NK-92 treated with Interleukin-12 subunit alpha and Interleukin-12 subunit beta, amount 100 ng/mL, for 24 hours (cell line): ENCODE measurements around the gene ACOT9.
"Not testable (repeated sequence)": the region's sequence is repeated elsewhere in the genome, so short reads cannot be mapped to it uniquely, and the experiment has no call there.

Experiments
- DNase-seq: peaks from one replicate; lab custom pipeline; 2025; lab: John Stamatoyannopoulos, UW

ACOT9 gene, protein sequence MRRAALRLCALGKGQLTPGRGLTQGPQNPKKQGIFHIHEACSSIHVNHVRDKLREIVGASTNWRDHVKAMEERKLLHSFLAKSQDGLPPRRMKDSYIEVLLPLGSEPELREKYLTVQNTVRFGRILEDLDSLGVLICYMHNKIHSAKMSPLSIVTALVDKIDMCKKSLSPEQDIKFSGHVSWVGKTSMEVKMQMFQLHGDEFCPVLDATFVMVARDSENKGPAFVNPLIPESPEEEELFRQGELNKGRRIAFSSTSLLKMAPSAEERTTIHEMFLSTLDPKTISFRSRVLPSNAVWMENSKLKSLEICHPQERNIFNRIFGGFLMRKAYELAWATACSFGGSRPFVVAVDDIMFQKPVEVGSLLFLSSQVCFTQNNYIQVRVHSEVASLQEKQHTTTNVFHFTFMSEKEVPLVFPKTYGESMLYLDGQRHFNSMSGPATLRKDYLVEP

GRCh38 chrX:23742697-23743622 is at the start of gene ACOT9:
Gene ACOT9 (minus strand): TSS chrX:23743276. CDS start chrX:23743144, 132 bp downstream.
- DNase-seq, result peak; percentile 67

DNA sequence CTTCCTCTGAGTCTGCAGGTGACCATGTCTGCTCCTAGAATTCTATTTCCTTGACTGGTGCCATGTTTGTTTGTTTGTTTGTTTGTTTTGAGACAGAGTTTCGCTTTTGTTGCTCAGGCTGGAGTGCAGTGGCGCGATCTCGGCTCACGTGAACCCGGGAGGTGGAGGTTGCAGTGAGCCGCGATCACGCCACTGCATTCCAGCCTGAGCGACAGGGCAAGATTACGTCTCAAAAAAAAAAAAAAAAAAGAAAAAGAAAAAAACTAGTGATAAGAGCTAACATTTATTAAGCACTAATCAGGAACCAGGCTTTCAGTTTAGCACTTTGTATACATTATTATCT is 47.0 kb upstream of the ACOT9 start:
- DNase-seq, result no peak

DNA sequence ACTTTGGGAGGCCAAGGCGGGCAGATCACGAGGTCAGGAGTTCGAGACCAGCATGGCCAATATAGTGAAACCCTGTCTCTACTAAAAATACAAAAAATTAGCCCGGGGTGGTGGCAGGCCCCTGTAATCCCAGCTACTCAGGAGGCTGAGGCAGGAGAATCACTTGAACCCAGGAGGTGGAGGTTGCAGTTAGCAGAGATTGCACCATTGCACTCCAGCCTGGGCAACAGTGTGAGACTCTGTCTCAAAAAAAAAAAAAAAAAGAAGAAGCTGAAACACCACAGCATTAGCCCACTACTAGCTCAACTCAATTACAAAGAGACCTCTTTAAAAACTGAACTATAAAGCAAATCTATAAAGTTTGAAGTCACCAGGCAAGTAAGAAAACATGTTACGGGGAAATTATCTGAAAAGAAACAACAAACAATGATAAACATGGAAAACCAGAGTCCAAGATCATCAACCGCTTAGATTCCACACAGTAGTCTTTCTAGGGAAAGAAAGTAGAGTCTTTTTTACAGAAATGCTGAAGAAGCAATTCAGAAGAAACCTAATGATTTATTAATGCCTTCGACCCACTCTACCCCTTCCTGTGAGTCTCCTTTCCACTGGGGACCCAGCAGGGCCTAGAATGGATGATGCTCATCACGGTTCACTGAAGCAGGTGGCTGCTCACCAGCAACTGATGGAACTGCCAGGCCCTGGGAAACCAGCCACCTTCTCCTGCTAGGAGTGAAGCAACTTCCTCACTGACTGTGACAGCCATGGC is 46.5 kb upstream of the ACOT9 start:
- DNase-seq, result no peak

- no peak for DNase-seq
These were observed 45.9 kb upstream of the ACOT9 start for GRCh38 chrX:23788946-23789345.

GRCh38 chrX:23788521-23788920 is 45.4 kb upstream of the ACOT9 start:
- DNase-seq, result no peak

- no peak for DNase-seq
These were observed 44.7 kb upstream of the ACOT9 start for GRCh38 chrX:23787745-23788118.

DNA sequence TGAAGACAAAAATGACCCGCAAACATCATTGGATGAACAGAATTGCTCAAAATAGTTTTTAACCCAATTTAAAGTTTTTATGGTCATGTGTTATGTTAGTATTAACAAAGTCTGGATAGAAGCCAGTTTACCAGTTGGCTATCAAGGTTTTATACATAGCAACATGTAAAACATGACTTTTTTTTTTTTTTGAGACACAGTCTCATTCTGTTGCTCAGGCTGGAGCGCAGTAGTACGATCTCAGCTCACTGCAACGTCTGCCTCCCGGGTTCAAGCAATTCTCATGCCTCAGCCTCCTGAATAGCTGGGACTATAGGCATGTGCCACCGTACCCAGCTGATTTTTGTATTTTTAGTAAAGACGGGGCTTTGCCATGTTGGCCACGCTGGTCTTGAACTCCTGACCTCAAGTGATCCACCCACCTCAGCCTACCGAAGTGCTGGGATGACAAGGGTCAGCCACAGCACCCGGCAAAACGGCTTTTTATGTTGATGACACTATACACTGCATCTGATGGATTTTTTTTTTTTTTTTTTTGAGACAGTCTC is 43.3 kb upstream of the ACOT9 start:
- no peak for DNase-seq

DNA sequence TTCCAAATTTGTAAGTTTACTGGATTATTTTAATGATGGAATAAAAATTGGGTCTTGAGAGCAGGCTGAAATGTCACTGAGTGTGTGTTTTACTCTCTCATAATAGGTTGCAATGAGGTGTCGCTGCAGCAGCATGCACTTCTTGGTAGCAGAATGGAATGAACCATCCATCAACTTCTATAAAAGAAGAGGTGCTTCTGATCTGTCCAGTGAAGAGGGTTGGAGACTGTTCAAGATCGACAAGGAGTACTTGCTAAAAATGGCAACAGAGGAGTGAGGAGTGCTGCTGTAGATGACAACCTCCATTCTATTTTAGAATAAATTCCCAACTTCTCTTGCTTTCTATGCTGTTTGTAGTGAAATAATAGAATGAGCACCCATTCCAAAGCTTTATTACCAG is 42.5 kb upstream of the ACOT9 start:
- DNase-seq, result no peak

DNA sequence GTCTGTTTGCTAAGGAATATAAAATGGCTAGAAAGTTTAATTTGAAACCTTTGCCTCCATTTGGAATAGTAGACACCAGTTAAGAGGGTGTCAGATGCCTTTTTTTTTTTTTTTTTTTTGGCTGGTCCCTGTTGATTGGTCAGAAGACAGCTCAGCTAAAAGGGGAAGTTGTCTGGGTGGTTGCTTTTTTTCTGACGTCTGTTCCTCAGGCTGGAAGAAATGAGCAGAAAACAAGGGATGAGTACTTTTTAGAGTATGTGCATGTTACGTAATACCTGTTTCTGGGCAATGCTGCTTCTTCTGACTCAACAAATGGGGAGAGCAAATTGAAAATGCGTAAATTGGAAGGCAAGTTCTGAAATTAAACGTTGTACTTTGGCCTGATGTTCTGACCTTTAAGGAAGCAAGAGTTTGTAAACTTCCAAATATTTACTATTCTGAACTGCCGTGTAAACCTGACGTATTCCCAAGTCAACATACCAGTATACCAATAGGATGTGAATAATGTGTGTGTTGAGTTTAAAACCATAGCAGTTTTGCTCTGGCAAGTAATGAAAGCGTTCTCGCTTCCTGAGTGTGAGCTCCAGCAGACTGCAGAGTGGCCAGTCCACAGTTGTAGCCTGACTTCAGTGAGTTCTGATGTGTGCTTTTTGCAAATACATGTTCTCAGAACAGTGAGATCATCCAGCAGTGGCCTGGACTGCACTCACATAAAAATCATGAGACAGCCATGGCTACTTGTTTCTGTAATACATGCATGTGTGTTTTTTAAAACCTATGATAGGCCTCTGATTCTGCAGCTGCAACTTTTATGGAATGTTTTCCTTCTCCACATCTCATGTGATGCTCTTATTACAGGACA is 41.6 kb upstream of the ACOT9 start:
- no peak for DNase-seq

DNA sequence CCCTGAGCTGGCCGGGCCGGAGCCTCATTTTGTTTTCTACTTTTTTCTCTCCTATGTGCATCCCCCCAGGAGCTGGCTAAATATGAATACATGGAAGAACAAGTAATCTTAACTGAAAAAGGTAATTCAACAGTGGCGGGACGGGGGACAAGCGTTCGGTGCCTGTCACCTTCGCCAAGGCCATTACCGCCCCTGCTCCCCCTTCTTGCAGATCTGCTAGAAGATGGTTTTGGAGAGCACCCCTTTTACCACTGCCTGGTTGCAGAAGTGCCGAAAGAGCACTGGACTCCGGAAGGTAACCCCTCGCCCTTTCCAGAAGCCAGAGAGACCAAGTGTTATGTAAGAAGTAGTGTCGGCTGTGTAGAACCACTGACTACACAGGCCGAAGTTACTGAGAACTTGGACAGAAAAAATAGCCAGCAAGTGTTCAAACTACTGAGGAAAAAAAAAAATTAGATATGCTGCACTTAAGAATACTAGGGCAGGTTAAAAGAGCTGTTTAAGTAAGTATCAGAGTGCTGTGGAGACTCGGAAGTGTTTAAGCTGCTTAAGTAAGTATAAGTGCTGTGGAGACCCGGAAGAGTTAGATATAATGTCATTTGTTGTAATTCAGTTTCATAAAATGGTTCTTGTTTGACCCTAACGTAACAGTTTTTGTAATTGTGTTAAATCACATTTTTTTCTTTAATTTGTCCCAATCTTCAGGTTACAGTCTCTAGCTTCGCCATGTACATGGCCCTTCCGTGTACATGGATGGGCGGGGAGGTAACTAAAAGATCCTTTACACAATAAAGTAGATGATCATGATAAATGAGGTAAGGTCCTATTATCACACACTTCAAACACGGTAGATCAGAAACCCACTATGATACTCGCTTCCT is 40.8 kb upstream of the ACOT9 start:
- DNase-seq, result peak; percentile 48

DNA sequence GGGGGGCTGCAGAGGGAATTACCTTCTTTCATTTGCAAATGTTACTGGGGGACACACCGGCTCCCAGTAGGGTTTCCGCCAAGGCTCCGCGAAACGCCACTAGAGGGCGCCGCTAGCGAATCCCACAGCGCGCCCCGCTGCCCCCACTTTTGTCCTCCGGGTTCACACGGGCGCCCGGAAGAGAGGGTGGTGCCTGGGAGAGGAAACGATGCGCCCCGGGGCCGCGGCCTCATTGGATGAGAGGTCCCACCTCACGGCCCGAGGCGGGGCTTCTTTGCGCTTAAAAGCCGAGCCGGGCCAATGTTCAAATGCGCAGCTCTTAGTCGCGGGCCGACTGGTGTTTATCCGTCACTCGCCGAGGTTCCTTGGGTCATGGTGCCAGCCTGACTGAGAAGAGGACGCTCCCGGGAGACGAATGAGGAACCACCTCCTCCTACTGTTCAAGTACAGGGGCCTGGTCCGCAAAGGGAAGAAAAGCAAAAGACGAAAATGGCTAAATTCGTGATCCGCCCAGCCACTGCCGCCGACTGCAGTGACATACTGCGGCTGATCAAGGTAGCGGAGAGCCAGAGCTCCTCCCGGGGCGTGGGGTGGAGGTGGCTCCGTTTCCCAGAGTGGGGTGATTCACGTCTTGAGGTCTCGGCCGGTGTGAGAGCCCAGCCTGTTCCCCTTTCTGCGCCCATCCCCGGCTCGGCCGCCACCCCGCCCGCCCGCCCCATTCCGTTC is 40.0 kb upstream of the ACOT9 start, which contains the start of gene SAT1:
Gene SAT1, plus strand, starts transcription at position 311 of the 726 bp plus-strand sequence. Its CDS starts 179 bp downstream, at position 490.
- peak; percentile 92 for DNase-seq

GRCh38 chrX:23782455-23782854 is 39.4 kb upstream of the ACOT9 start:
- no peak for DNase-seq

GRCh38 chrX:23779025-23779424 is 35.9 kb upstream of the ACOT9 start:
- no peak for DNase-seq

DNA sequence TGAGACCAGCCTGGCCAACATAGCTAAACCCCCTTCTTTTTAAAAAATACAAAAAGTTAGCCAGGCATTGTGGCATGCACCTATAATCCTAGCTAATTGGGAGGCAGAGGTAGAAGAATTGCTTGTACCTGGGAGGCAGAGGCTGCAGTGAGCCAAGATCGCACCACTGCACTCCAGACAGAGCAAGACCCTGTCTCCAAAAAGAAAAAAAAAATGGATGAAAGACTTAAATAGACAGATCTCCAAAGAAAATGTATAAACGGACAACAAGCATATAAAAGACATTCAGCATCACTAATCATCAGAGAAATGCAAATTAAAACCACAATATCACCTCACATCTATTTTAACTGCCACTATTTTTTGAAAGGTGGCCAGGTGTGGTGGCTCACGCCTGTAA is 33.3 kb upstream of the ACOT9 start:
- DNase-seq, result no peak

GRCh38 chrX:23773601-23774175 is 30.6 kb upstream of the ACOT9 start:
- no peak for DNase-seq

GRCh38 chrX:23771086-23771485 is 28.0 kb upstream of the ACOT9 start:
- not testable (repeated sequence) for DNase-seq

DNA sequence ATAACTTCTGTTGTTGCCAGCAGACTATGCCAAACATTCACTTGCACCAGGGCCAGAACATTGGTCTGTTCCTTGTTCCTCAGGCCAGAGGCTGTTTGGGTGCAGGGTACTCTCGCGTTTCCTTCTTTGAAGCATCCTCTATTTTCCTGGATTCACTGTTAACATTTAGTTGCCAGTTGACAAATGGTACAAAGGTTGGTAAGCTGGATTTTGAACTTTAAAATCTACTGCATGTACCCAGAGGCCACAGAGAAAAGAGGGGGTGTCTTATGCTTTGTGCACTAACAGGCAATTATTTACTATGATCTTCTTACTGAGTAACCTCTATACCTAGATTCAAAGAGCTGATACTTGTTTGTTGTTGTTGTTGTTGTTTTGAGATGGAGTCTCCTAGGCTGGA is 27.1 kb upstream of the ACOT9 start:
- DNase-seq, result no peak

- DNase-seq, result no peak
These were observed 23.8 kb upstream of the ACOT9 start for GRCh38 chrX:23766650-23767551.
